Measurements from ENCODE around the gene MKI67.

MKI67 gene

DNA sequence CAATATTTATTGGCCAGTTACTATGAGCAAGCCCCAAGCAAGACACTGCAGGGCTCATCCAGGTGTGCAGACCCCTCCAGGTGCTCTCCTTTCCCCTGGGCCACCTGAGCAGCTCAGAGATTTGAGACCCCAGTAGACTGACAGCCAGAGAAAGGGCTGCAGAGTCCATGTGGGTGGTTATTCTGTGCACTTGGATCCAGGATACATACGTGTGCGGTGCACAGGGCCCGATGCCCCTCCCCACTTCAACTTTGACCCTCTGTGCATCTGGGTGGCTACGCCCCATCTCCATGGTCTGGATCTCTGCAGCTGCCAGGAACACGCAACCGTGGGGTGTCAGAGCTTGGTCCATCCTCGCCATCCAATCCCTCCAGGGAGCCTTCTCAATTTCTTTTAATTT is 72.9 kb downstream of the MKI67 start:
- DNase-seq = no peak

DNA sequence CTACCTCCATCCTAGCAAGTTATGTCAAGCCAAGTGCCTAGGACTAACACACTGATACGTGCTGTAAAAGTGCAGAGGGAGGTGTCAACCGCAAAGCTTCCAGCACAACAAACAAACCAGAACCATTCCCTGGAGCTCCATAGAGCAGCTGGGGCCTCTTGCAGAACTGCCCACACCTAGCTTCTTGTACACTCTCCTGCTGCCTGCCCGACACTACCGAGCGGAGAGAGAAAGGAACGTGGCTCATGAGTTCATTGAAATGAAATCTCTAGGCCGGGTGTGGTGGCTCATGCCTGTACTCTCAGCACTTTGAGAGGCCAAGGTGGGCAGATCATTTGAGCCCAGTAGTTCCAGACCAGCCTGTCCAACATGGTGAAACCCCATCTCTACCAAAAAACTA is 73.5 kb downstream of the MKI67 start:
- DNase-seq = no peak

DNA sequence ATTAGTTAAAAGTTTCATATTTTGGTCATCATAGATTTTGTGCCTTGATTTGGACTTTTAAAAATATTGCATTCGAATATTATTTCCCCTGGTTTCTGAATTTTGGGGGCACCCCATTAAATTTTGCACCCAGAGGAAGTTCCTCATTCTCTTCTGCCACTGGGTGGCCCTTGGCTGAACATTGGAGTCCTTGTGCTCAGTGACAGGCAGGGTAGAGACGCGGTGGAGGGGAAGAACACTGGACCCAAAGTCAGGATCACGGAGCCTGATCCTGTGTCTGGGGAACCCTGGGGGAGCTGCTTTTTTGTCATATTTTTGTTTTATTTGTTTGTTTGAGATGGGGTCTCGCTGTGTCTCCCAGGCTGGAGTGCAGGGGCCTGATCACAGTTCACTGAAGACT is 74.7 kb downstream of the MKI67 start:
- DNase-seq = no peak

DNA sequence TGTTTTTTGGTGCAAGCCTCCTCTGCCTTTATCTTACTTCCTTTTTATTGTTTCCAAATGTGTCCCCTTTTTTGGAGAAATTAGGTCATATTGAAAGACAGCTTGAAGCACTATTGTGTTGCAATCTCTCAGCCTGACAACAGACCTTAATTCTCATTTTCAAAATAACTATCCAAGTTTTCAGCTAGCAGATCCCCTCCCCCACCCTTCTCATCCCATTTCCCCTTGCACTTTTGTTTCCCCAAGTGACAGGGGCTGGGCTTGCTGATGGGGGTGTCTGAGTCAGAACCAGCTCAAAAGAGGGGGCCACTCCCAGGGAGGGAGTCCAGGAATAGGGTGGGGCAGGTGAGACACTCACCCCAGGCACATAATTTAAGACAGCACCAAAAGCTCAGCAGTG is 75.3 kb downstream of the MKI67 start:
- DNase-seq = no peak

DNA sequence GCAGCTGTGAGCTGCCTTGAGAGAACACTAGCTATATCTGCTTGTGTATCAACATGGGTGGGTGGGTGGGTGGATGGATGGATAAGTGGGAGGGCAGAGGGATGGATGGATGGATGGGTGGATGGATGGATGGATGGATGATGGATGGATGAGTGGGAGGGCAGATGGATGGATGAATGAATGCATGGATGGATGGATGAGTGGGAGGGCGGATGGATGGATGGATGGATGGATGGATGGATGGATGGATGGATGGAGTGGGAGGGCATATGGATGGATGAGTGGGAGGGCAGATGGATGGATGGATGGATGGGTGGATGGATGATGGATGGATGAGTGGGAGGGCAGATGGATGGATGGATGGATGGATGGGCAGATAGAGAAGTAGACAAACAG is 76.1 kb downstream of the MKI67 start:
- DNase-seq = no peak

DNA sequence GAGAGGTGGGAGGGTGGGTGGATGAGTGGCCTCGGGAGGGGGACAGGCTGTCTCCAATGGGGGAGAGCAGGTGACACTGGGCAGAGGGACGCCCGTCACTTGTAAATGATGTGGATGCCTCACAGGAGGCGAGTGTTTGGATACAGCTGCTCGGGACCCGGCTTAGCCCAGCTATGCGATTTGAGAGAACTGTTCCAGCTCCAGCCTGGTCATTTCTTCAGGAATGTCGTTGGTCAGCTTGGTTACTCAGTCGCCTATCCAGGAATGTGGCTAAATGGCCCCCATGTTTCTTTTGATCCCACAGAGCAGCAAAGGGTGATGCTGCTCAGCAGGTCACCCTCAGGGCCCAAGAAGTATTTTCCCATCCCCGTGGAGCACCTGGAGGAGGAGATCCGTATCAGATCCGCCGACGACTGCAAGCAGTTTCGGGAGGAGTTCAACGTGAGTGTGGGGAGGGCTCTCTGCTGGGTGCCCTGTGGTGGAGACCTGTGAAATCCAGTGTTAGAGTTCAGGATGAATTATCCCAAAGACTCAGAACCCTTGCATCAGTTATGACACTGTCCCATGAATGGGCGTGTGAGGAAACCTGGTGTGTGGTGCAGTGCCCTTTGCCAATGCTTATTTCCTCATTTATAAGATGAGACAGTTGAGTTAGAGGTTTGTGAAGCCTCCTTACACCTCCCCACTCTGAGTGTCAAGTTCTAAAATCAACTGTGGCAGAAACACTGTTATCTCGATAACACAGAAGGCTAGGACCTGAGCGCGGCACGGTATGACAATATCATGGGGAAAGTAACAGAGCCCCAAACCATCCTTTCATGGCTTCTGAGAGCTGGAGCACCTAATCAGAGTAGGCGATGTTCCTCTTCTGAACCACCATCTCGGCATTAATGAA is 76.8 kb downstream of the MKI67 start:
- no peak for DNase-seq

DNA sequence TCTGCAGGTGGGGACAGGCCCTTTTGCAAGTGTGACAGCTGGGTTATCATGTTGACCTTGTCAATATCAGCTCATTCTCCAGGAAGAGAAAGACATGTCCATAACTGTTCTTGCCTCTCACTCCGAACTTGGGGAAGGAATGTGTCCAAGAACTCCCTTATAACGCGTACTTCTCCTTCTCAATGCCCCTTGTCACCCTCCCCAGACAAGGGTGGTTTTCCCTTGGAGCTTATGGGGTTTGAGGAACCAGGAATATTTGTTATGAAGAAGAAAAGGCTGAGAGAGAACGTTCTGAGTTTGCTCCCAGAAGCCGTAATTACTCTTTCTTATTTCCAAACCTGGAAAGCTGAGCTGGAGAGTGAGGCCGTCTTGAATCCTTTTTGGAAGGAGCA is 77.4 kb downstream of the MKI67 start:
- no peak for DNase-seq

DNA sequence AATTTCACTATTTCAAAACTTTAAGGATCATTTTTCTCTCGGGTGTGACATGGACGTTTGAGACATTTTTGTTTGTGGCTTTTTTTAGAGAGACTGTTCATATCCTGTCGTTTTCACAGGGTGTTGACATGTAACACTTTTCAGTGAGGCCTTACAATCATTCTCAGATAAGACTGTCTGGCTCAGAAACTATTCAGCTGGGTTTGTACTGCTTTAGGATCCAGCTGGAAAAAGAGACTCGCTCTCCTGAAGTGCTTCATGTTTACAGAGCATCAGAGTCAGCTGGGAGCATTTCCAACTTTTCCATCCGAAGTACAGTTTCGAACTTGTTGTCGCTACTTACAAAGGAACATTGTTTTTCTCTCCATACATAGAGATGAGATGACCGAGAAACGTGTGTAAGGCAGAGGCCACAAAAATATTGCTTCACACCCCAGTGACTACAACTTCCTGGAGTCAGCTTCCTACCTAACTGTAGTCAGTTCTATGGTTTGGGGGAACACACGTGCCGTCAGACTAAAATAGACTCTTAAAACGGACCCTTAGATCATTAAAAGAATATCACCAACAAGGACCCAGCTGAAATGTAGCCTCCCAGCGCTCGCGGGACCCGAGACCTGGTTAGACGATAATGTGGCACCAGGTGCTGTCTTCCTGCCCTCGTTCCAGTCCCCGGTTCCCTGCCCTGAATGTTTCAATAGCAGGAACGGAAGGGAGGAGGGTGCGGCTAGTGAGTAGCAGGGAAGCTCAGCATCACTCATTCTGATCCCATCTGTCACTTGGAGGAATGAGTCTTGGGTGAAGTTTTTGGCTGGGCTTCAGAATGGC is 78.0 kb downstream of the MKI67 start:
- DNase-seq = peak in 2 of 56 donors; percentile 12 to 16

DNA sequence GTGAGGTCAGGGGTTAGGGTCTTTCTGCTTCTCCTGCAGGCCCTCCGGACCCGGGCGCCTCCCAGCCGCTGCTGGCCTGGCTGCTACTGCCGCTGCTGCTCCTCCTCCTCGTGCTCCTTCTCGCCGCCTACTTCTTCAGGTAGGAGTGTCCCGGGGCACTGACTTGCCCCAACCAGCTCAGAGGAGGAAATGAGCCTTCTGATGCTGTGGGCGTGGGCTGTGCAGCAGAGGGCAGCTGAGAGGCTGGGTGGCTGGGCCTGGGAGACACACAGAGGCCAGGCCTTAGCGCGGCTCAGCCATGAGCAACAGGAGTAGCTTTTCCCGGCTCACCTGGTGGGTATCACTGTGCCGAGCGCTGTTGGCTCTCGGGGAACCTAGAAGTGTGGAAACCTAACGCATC is 78.9 kb downstream of the MKI67 start:
- peak in 15 of 56 donors; percentile 11 to 59 (median 28) for DNase-seq

DNA sequence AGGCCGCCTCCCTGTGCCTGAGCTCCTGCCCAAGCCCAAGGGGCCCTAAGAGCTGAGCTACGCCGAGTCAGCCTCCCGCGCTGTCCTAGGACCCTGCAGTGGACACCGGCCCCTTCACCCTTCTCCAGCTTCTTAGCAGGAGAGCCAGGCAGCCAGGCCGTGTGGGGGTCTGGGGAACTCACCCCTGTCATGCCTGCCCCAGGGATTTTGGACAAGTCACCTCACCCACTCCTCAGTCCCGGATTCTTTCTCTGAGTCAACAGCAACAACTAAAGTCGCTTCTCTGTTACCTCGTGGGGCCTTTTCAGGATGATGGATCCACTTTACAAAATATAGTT is 79.3 kb downstream of the MKI67 start:
- no peak for DNase-seq
